IPS-20b (cell line): Measurements from ENCODE around the gene EVI5L.

ENCODE experiments used
- H3K27ac ChIP-seq: one replicate; pipeline ENCODE4 v1.5.1; 2013; ENCODE audit warnings: low read length
- H3K27me3 ChIP-seq: 2 replicates; pipeline ENCODE4 v1.6.1; 2013; ENCODE audit warnings: mild to moderate bottlenecking, low read length, inconsistent platforms; ENCODE audit not compliant: insufficient read depth
- H3K36me3 ChIP-seq: 2 replicates; pipeline ENCODE4 v1.6.1; 2013; ENCODE audit warnings: low read depth, mild to moderate bottlenecking, inconsistent platforms, low read length, moderate library complexity; ENCODE audit not compliant: insufficient read depth
- H3K4me1 ChIP-seq: 2 replicates; pipeline ENCODE4 v1.6.1; 2013; ENCODE audit warnings: mild to moderate bottlenecking, control low read depth, inconsistent platforms, low read length, moderate library complexity; ENCODE audit not compliant: insufficient read depth
- H3K4me3 ChIP-seq: 2 replicates; pipeline ENCODE4 v1.5.1; 2013; ENCODE audit warnings: mild to moderate bottlenecking, low read length, inconsistent platforms
- H3K9ac ChIP-seq: 2 replicates; pipeline ENCODE4 v1.6.1; 2013; ENCODE audit warnings: low read depth, mild to moderate bottlenecking, inconsistent platforms, low read length, moderate library complexity
- H3K9me3 ChIP-seq: 2 replicates; pipeline ENCODE4 v1.6.1; 2013; ENCODE audit warnings: mild to moderate bottlenecking, low read depth, low read length, inconsistent platforms; ENCODE audit not compliant: insufficient read depth

EVI5L gene

DNA sequence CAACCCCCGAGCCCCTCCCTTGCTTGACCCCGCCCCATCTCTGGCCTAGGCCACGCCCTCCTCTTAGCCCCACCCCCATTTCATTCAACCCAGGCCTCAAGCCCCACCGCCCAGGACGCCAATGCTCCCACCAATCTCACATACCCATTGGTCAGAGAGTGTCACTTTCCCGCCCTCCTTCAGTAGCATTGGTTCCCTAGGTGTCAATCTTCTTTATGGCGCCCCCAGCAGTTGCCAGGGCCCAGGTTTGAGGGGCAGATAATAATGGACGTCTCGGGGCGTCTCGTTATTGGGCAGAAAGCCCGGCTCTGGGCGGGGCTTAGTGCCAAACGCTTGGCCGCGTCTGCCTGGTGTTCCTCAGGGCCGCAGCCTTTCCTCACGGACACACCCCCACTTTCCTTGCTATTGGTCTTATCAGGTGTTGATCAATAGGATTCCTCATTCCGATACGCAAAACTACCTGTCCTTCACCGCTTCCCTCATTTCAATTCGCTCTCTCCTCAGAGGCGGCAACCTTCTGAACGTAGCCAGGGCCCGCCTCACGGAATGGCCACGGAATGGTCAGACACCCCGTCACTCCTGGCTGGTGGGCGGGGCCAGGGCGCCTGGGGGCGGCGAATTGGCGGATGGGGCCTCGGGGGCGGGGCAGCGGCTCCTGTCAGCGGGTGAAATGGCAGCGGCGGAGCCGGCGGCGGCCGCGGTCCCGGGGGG, at the start of gene EVI5L:
Gene EVI5L (plus strand): TSS at position 658 of the 711 bp plus-strand sequence. CDS start 16,325 bp downstream, outside the sequence.
- no peaks in the 10 kb centered on the region; the same call in 1 of the 2 replicates for H3K4me1 ChIP-seq
- H3K27ac ChIP-seq: no peak within 1 kb of the TSS
- H3K9me3 ChIP-seq: no peaks in the 10 kb centered on the region
- no peaks in the 10 kb centered on the region for H3K36me3 ChIP-seq
- peak within 1 kb of the TSS; percentile 47; the same call in 1 of the 2 replicates for H3K9ac ChIP-seq
- H3K27me3 ChIP-seq: peaks cover 19% of the 10 kb centered on the region
- H3K4me3 ChIP-seq: peak within 1 kb of the TSS; percentile 71

DNA sequence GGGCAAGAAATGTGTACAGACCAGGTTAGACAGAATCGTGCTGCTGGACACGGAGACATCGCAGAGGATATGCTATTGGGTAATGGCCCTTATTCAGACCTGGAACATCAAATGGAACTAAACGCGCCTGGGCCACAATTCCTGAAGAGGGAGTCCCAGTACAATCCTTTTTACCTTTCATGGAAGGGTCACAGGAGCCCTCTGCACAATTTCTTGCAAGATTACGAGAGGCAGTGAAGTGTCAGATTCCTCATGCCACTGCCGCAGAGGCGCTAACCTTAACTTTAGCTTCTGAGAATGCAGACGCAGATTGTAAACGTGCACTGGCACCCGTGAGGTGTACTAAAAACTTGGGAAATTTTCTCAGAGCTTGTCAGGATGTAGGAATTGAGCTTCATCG, 48.9 kb upstream of the EVI5L start:
- H3K27ac ChIP-seq: no peak overlapping the region
- peaks cover 3% of the 10 kb centered on the region; the same call in 1 of the 2 replicates for H3K9me3 ChIP-seq
- no peaks in the 10 kb centered on the region for H3K4me1 ChIP-seq
- peaks cover 33% of the 10 kb centered on the region for H3K27me3 ChIP-seq
- no peak overlapping the region for H3K4me3 ChIP-seq
- H3K9ac ChIP-seq: no peak overlapping the region
- no peaks in the 10 kb centered on the region for H3K36me3 ChIP-seq

DNA sequence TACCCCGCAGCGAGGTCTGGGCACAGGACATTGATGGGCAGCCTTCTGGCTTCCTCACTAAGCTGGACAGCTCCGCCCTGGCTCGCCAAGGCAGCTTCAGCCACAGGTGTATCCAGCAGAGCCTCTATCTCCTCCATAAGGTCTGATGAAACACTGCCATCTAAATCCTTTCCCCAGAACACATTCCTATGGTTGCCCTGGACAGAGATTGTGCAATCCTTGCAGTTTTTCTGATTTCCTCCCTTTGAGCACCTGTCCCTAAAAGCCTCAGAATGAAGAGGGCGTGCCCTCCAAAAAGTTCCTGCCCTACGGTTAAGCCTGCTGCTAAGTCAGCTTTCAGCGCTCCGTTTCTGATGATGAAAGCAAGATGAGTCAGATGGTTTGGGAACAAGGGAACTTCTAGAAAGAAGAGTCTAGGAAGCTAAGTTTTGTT, 46.0 kb upstream of the EVI5L start:
- Histone ChIP-seq H3K9me3 (peaks cover 3% of the 10 kb centered on the region; the same call in 1 of the 2 replicates), H3K4me1 (no peaks in the 10 kb centered on the region; the same call in 1 of the 2 replicates), H3K4me3 (no peak overlapping the region), H3K27me3 (peaks cover 61% of the 10 kb centered on the region), H3K27ac (no peak overlapping the region), H3K36me3 (no peaks in the 10 kb centered on the region), H3K9ac (no peak overlapping the region)

DNA sequence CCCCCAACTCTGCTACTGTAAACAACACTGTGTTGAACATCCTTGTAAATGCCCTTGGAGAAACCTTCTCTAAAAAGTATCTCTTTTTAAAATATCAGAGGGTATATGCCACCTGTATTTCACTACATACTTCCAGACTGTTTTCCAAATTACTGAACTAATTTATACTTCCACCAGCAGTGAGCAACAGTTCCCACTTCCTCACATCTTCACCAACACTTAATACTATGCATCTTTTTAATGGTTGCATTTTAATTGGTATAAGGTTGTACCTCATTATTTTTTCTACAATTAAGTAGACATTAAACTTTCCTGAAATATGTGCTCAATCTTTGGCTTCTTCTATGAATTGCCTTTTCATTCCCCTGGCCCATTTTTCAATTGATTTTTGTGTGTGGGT, 45.2 kb upstream of the EVI5L start:
- H3K4me1 ChIP-seq: no peaks in the 10 kb centered on the region; the same call in 1 of the 2 replicates
- no peaks in the 10 kb centered on the region for H3K9me3 ChIP-seq
- no peak overlapping the region for H3K27ac ChIP-seq
- H3K9ac ChIP-seq: no peak overlapping the region
- H3K36me3 ChIP-seq: no peaks in the 10 kb centered on the region
- H3K27me3 ChIP-seq: peaks cover 70% of the 10 kb centered on the region
- no peak overlapping the region for H3K4me3 ChIP-seq

DNA sequence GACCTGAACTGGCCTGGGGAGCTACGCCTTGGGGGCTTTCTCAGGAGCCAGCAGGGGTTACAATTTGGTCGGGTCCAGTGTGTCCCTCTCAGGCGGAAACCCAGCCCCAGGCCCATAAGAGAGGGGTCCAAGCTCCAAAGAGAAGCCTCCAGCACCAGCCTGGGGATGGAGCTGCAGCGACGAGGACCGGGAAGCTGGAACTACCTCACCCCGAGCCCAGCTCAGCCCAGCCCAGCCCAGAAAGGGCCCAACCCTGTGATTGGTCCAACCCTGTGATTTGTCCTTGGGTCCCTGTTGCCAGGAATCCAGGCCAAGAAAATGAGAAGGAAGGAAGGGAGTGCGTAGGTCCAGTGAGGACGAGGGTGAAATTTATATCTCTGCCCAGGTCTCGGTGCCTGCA, 42.9 kb upstream of the EVI5L start:
- Histone ChIP-seq H3K36me3 (no peaks in the 10 kb centered on the region), H3K9ac (no peak overlapping the region), H3K4me3 (peak overlapping the region; percentile 67; the same call in 1 of the 2 replicates), H3K4me1 (no peaks in the 10 kb centered on the region; the same call in 1 of the 2 replicates), H3K27me3 (peaks cover 77% of the 10 kb centered on the region), H3K27ac (no peak overlapping the region), H3K9me3 (no peaks in the 10 kb centered on the region)

DNA sequence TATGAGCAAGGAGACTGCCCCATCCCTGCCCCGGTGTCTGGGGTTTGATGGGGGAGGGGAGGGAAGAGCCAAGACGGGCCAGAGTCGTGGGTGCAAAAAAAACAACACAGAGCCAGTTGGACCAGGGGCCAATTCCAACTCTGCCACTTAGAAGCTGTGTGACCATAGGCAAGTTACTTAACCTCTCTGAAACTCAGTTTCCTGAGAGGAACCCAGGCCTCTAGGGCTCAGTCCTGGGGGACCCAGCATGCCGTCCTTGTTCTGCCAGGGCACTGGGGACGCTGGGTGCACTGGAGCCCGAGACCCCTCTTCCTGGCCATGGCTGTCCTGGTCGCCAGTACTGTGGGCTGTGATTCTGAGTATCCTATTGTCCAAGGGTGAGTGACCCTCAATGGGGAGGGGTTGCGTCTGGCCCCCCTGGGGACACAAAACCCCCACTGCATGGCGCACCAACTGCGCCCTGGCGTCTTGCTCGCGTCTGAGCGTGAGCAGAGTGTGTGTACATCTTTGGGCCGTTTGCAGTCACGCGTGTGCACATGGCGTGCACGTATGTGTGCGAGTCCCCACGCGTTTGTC, 42.3 kb upstream of the EVI5L start:
- H3K9me3 ChIP-seq: no peaks in the 10 kb centered on the region
- H3K27me3 ChIP-seq: peaks cover 73% of the 10 kb centered on the region
- H3K4me3 ChIP-seq: peak overlapping the region; percentile 67; the same call in 1 of the 2 replicates
- H3K27ac ChIP-seq: no peak overlapping the region
- H3K4me1 ChIP-seq: no peaks in the 10 kb centered on the region; the same call in 1 of the 2 replicates
- H3K9ac ChIP-seq: no peak overlapping the region
- H3K36me3 ChIP-seq: no peaks in the 10 kb centered on the region

DNA sequence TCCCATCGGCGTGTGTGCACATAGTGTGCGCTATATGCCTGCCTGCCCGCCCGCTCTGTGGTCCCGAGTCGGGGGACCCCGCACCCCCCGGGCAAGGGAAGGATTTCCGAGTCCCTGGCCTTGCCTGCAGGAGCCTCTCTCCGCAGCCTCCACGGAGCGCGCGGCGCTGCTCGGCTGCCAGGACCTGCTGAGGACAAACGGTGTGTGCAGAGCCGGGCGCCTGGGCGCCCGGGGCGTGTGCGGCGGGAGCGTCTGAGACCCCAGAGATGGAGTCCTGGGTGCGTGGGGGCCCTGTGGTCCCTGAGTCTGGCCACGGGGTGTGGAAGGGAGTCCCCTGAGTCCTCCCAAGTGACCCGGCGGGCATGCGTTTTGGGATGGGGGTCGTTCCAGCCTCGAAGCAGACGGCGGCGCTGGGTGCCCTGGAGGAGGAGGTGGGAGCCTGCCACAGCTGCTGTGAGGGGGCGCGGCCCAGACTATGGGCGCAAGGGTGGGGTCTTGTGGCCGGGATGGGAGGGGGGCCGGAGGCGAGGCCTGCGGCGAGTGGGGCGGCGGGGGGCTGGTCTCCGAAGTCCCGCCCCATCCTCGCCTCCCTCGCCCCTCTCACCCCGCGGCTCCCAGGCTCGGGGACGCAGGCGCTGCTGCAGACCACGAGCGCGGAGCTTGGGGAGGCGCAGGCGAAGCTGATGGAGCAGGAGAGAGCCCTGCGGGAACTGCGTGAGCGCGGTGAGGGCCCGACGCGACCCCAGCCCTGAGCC, 41.7 kb upstream of the EVI5L start:
- no peaks in the 10 kb centered on the region for H3K9me3 ChIP-seq
- H3K9ac ChIP-seq: no peak overlapping the region
- no peak overlapping the region for H3K27ac ChIP-seq
- H3K27me3 ChIP-seq: peaks cover 67% of the 10 kb centered on the region
- no peaks in the 10 kb centered on the region for H3K36me3 ChIP-seq
- H3K4me3 ChIP-seq: peak overlapping the region; percentile 67; the same call in 1 of the 2 replicates
- no peaks in the 10 kb centered on the region; the same call in 1 of the 2 replicates for H3K4me1 ChIP-seq

DNA sequence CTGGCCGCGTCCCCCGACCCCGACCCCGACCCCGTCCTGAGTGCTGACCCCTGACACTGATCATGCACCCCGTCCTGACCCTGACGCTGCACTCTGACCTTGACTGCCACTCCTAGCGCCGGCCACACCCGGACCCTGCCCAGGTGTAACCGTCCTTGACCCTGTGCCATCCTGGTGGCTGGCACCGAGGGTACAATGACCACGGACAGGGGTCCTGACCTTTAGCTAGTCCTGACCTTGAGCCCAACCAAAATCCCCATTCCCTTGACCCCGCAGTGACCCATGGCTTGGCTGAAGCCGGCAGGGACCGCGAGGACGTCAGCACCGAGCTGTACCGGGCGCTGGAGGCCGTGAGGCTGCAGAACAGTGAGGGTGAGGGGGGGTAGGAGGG, 41.1 kb upstream of the EVI5L start:
- no peaks in the 10 kb centered on the region; the same call in 1 of the 2 replicates for H3K4me1 ChIP-seq
- no peaks in the 10 kb centered on the region for H3K36me3 ChIP-seq
- peak overlapping the region; percentile 67 for H3K4me3 ChIP-seq
- H3K9ac ChIP-seq: no peak overlapping the region
- peaks cover 61% of the 10 kb centered on the region for H3K27me3 ChIP-seq
- H3K9me3 ChIP-seq: no peaks in the 10 kb centered on the region
- no peak overlapping the region for H3K27ac ChIP-seq

DNA sequence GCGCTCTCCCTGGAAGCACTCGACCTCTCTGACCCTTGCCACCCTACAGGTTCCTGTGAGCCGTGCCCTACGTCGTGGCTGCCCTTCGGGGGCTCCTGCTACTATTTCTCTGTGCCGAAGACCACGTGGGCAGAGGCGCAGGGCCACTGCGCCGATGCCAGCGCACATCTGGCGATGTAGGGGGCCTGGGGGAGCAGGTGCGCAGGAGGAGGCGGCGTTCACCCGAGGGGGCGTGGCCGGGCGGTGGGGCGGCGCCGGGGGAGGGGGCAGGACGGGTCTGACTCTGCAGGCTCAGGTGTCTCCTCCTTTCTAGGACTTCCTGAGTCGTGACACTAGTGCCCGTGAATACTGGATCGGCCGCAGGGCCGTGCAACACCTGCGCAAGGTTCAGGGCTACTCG, 40.6 kb upstream of the EVI5L start:
- no peak overlapping the region for H3K27ac ChIP-seq
- H3K27me3 ChIP-seq: peaks cover 56% of the 10 kb centered on the region
- no peak overlapping the region for H3K9ac ChIP-seq
- no peaks in the 10 kb centered on the region for H3K9me3 ChIP-seq
- H3K4me3 ChIP-seq: peak overlapping the region; percentile 67
- no peaks in the 10 kb centered on the region; the same call in 1 of the 2 replicates for H3K4me1 ChIP-seq
- H3K36me3 ChIP-seq: no peaks in the 10 kb centered on the region

DNA sequence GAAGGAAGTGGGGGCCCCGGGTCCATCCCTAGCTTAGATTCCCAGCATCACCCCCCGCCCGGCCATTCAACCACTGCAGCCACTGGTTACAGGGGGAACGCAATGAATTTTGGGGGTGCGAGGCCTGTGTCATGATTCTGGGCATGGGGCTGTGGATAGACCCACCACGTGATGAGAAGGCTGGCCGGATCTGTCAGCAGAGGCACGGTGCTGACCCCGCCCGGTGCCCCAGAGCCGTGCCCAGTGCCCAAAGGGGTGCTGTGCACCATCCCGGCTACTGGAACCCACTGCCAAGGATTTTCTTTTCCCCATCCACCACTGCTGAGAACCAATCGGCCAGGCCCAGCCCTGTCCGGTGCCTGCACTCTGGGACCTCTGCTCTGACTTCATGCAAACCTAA, 39.6 kb upstream of the EVI5L start:
- Histone ChIP-seq H3K9ac (no peak overlapping the region), H3K36me3 (no peaks in the 10 kb centered on the region), H3K27me3 (peaks cover 48% of the 10 kb centered on the region), H3K9me3 (no peaks in the 10 kb centered on the region), H3K27ac (no peak overlapping the region), H3K4me3 (no peak overlapping the region), H3K4me1 (no peaks in the 10 kb centered on the region; the same call in 1 of the 2 replicates)

DNA sequence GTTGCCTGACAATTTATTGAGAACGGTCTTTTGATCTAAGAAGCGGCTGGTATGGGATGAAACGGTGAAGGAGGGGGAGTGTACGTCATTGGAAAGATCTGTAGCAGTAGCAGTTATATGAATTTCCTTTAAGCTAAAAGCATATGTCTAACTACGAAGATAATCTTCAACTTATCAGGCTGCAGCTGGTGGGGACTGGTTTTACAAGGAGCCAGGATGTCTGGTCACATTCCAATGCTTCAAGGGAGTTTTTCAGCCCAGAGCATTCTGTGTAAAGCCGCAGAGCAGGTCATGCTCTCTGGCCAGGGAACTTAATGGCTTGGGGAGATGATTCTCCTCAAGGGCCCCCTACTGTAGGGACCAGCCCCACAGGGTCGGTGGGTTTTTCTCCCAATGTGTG, 37.7 kb upstream of the EVI5L start:
- Histone ChIP-seq H3K27me3 (peaks cover 38% of the 10 kb centered on the region), H3K4me1 (no peaks in the 10 kb centered on the region; the same call in none of the 2 replicates), H3K9ac (no peak overlapping the region), H3K9me3 (no peaks in the 10 kb centered on the region), H3K27ac (no peak overlapping the region), H3K36me3 (no peaks in the 10 kb centered on the region), H3K4me3 (no peak overlapping the region)
